Neutrophil (primary cell): Measurements from ENCODE around the gene AIP.

ENCODE experiments used
- H3K27ac ChIP-seq: fragments of 200-600 bp; sonication (generic); 2 replicates; pipeline ENCODE4 v1.5.1; 2016; ENCODE audit warnings: mild to moderate bottlenecking, moderate library complexity
- H3K27me3 ChIP-seq: fragments of 200-600 bp; sonication (generic); 2 replicates; pipeline ENCODE4 v1.6.0; 2016; ENCODE audit warnings: mild to moderate bottlenecking
- H3K36me3 ChIP-seq: fragments of 200-600 bp; sonication (generic); 2 replicates; pipeline ENCODE4 v1.5.1; 2017
- H3K4me1 ChIP-seq, 2 experiments: fragments of 200-600 bp in 1 of 2; sonication (generic) in 1 of 2; 1 replicate in 1 of 2; 2 replicates in 1 of 2; pipeline versions ENCODE4 v1.5.1 to v1.6.1; 2013 to 2016; ENCODE audit warnings: low read depth in 1 of 2, low read length in 1 of 2, mild to moderate bottlenecking in 1 of 2, moderate library complexity in 1 of 2; ENCODE audit not compliant: control insufficient read depth in 1 of 2, insufficient read depth in 1 of 2
- H3K4me3 ChIP-seq, 2 experiments: fragments of 200-600 bp in 1 of 2; sonication (generic) in 1 of 2; 1 replicate in 1 of 2; 2 replicates in 1 of 2; pipeline ENCODE4 v1.5.1; 2013 to 2016; ENCODE audit warnings: low read depth in 1 of 2, low read length in 1 of 2, mild to moderate bottlenecking in 1 of 2, moderate library complexity in 1 of 2
- H3K9me3 ChIP-seq: fragments of 200-600 bp; sonication (generic); 2 replicates; pipeline ENCODE4 v1.5.1; 2016
- CTCF ChIP-seq: fragments of 200-600 bp; sonication (generic); IDR thresholded peaks from 2 replicates; pipeline ENCODE4 v1.5.1; 2016; ENCODE audit warnings: antibody characterized with exemption

Gene AIP

DNA sequence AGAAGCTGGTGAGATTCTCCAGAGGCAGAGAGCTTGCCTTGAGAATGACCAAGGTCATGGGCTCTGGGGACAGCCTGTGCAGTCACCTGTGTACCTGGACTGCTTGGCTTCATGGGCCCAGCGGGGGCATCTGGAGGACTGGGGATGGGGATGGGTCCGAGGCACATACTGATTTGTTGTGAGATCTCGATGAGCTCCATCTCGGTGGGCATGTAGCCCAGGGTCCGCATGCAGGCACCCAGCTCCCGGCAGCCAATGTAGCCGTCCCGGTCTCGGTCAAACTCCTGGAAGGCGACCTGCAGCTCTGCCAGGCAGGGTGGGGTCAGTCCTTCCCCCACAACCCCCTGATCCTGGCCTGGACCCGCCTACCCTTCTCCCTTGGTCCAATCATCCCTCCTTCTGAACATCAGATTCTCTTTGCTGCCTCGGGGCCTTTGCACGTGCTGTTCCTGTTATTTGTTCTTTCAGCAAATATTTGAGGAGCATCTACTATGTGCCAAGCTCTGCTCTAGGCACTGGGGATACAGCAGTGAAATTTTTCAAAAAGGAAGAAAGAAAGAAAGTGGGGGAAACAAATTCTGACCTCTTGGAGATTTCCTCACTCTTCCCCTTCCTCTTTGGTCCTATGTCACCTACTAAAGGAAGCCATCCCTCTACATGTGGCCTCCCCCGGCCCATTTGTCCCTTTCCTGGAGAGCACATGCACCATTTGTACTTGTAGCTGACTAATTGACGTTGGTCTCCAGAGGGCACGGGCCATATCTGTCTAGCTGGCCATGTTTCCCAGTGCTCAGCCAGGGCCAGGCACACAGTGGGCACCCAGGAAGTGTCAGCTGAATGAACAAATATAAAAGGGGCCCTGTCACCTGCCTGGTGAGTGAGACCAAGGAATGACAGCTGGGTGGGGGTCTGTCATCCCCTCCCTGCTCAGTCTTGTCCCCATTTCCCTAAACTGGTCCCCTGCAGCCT lies 38.3 kb downstream of the AIP start:
- no peak overlapping the region for H3K27ac ChIP-seq
- no peaks in the 10 kb centered on the region for H3K9me3 ChIP-seq
- no peaks in the 10 kb centered on the region for H3K4me1 ChIP-seq
- H3K4me3 ChIP-seq, result no peak overlapping the region
- no peak for TF ChIP-seq CTCF
- H3K36me3 ChIP-seq, result no peaks in the 10 kb centered on the region
- H3K27me3 ChIP-seq, result no peaks in the 10 kb centered on the region

GRCh38 chr11:67521924-67522323 lies 39.1 kb downstream of the AIP start:
- Histone ChIP-seq H3K9me3 (no peaks in the 10 kb centered on the region), H3K27me3 (no peaks in the 10 kb centered on the region), H3K4me1 (no peaks in the 10 kb centered on the region), H3K27ac (no peak overlapping the region), H3K4me3 (no peak overlapping the region), H3K36me3 (no peaks in the 10 kb centered on the region)
- TF ChIP-seq CTCF, result no peak

DNA sequence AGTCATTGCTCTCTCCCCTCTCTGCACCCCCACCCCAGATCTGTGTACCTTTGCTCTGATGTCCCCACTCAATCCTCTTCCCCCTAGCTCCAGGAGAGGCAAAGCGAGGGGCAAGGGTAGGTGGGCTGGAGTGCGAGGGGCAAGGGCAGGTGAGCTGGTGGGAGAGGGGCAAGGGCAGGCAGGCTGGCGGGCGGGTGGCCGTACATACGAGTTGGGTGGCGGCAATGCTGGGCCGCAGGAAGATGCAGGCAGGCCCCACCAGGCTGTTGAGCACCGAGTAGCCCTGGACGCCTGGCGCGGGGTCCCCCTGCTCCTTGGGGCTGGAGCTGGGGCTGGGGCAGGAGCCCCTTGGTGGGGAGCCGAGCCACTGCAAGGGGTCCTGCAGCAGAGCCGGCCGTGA lies 39.5 kb downstream of the AIP start:
- no peaks in the 10 kb centered on the region for H3K9me3 ChIP-seq
- TF ChIP-seq CTCF, result no peak

DNA sequence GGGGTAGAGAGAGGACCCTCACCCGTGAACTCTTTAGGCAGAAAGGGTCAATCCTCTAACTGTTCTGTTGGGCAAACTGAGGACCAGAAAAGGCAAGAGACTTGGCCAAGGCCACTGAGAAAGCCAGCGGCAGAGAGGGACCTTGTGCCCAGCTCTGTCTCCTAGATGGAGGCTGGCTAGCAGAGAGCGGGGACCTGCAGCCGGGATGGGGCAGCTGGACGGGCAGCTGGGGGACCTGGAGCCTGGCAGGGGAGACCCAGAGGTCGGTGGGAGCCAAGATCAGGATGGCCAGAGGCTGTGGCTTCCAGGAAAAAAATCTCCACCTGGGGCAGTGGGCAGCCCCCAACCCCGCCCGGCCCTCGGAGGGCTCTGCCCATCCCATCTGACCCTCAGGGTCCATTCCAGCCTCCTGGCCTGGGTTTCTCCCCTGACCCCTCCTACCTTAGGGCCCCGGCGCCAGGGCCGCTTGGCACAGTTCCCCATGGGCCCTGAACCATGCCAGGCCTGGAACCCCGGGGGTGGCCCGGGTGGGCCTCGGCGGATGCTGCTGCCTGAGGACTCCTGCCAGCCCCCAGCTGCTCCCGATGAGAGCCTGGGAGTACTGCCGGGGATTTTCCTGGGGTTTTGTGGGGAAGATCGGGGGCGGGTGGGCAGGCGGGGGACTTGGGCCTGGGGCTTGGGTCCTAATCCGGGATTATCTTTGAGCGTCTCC lies 40.2 kb downstream of the AIP start, which contains the start of gene CABP2:
Gene CABP2 (minus strand): TSS at position 603 of the 712 bp plus-strand sequence. CDS start 120 bp downstream, at position 483.
- Histone ChIP-seq H3K27ac (no peak within 1 kb of the TSS), H3K4me1 (no peaks in the 10 kb centered on the region), H3K9me3 (no peaks in the 10 kb centered on the region), H3K4me3 (no peak within 1 kb of the TSS), H3K36me3 (no peaks in the 10 kb centered on the region), H3K27me3 (no peaks in the 10 kb centered on the region)
- no peak for TF ChIP-seq CTCF

More for the DNA sequence above, 39.5 kb downstream of the AIP start:
- Histone ChIP-seq H3K36me3 (no peaks in the 10 kb centered on the region), H3K4me3 (no peak overlapping the region), H3K27ac (no peak overlapping the region), H3K27me3 (no peaks in the 10 kb centered on the region), H3K4me1 (no peaks in the 10 kb centered on the region)

DNA sequence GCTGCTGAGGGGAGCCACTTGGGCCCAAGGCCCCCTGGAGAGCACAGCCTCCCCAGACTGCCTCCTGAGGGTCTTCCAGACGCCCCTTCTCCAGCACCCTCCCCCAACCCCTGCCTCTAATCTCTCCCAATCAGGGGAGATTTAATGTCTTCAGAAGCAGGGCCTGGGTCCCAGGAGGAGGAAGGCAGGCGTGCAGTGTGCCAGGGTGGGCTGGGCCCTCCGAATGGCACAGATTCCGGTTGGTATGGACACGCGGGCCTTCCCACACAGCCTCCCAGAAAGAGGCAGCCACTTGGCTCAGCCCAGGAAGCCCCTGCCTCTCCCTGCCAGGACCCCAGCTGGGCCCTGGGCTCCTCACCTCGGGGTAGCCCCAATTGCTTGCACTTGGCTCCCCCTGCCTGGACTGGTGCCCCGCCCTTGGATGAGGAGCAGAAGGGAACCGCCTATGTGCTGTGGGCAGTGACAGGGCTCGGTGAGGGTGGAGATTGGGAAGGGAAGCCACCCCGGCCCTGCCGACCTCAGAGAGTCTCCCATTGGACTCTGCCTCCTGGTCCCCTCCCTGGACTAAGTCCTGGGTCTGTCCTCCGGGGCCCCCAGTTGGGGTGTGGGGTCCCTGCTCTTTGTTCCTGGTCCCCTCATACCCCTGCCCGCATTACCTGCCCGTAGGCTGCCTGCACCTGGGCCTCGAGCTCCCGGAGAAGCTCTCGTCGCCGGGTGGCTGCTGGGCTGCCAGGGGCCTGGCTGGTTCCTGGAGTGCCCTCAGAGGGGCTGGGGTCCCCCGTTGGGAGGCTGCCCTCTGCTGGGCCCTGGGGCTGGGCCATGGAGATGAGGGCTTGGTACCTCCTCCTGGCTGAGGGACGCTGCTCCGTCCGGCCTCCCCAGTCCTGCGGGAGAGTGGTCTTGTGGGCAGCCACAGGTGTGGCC lies 41.0 kb downstream of the AIP start:
- no peaks in the 10 kb centered on the region for H3K36me3 ChIP-seq
- no peaks in the 10 kb centered on the region for H3K9me3 ChIP-seq
- peaks cover 3% of the 10 kb centered on the region for H3K27me3 ChIP-seq
- no peaks in the 10 kb centered on the region for H3K4me1 ChIP-seq
- H3K4me3 ChIP-seq, result no peak overlapping the region
- no peak for TF ChIP-seq CTCF
- H3K27ac ChIP-seq, result no peak overlapping the region
